SK-N-MC (cell line): Measurements from ENCODE around the gene JADE3.

Experiments
- EZH2 ChIP-seq: fragments of 200-600 bp; sonication (generic); IDR thresholded peaks from one replicate; pipeline ENCODE4 v1.6.1; 2017; ENCODE audit warnings: antibody characterized with exemption
- FOXP2 ChIP-seq: optimal IDR thresholded peaks from 2 replicates; pipeline ENCODE3; 2011; ENCODE audit warnings: mild to moderate bottlenecking, moderate library complexity; ENCODE audit not compliant: insufficient read depth; ENCODE audit errors: extremely low read length, control extremely low read depth
- POLR2AphosphoS5 ChIP-seq: IDR thresholded peaks from 2 replicates; pipeline ENCODE4 v1.6.1; 2012; ENCODE audit warnings: mild to moderate bottlenecking, low read depth, low read length, borderline replicate concordance

DNA sequence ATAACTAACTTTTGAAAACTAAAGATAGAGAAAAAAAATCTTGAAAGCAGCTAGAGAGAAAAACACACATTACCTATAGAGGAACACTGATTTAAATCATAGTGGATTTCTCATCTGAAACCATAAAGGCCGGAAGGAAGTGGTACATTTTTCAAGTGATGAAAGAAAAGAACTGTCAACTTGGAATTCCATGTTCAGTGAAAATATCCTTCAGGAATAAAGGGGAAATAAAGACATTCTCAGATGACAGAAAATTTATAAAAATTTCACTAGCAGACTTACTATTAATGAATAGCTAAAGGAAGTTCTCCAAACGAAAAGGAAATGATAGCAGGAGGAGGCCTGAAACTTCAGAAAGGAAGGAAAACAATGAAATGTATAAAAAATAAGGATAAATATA, 7.6 kb upstream of the JADE3 start:
- TF ChIP-seq EZH2: no peak
- TF ChIP-seq POLR2AphosphoS5: no peak
- TF ChIP-seq FOXP2: no peak
